ENCODE results near the gene CNTNAP2. TPM values are rescaled to one million over a fixed set of nuclear protein-coding genes. Genes with fewer than 3 reads are reported as not detected.

The CNTNAP2 gene
- total RNA-seq, 4 donors from 2014 or later: not detected

GRCh38 chr7:146826329-146826728, 709.7 kb downstream of the CNTNAP2 start:
- DNase-seq (no peak), ATAC-seq (no peak)
- in situ Hi-C loops (cut with MboI; ENCODE audit: low sequenced_read_pairs in 4 of 4): no loop called here
- Histone ChIP-seq H3K4me1 (no peaks in the 10 kb centered on the region), H3K36me3 (no peaks in the 10 kb centered on the region), H3K9me3 (no peaks in the 10 kb centered on the region), H3K27me3 (no peaks in the 10 kb centered on the region), H3K4me3 (no peak overlapping the region), H3K27ac (no peak overlapping the region)
- no peak for TF ChIP-seq POLR2A (IDR thresholded peaks at IDR 0.05)
- intact Hi-C loops (cut with DNase I; ENCODE audit: low total_unique reads): no loop called here

DNA sequence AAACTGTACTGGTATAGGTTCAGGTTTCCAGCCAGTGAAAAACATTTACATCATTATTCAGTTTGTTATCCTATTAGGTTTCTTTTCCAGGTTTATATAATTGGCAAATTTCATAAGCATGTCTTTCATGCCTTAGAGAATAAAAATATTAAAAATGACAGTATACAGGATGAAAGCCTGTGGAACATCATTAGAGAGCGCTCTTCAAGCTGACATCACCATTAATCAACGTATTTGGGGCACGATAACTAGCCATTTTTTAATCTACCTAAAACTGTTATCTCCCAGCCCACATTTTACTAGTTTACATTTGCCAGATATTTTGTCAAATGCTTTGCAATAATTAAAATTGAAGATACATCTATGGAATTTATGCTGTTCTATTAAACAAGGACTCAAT, 714.1 kb downstream of the CNTNAP2 start:
- H3K36me3 ChIP-seq: no peaks in the 10 kb centered on the region
- no peak overlapping the region for H3K4me3 ChIP-seq
- H3K9me3 ChIP-seq: no peaks in the 10 kb centered on the region
- H3K27ac ChIP-seq: no peak overlapping the region
- DNase-seq (no peak), ATAC-seq (no peak)
- H3K4me1 ChIP-seq: no peaks in the 10 kb centered on the region
- no peak for TF ChIP-seq POLR2A (IDR thresholded peaks at IDR 0.05)
- TF ChIP-seq, protein P1, sequence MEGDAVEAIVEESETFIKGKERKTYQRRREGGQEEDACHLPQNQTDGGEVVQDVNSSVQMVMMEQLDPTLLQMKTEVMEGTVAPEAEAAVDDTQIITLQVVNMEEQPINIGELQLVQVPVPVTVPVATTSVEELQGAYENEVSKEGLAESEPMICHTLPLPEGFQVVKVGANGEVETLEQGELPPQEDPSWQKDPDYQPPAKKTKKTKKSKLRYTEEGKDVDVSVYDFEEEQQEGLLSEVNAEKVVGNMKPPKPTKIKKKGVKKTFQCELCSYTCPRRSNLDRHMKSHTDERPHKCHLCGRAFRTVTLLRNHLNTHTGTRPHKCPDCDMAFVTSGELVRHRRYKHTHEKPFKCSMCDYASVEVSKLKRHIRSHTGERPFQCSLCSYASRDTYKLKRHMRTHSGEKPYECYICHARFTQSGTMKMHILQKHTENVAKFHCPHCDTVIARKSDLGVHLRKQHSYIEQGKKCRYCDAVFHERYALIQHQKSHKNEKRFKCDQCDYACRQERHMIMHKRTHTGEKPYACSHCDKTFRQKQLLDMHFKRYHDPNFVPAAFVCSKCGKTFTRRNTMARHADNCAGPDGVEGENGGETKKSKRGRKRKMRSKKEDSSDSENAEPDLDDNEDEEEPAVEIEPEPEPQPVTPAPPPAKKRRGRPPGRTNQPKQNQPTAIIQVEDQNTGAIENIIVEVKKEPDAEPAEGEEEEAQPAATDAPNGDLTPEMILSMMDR (IDR thresholded peaks at IDR 0.05 in 4 of 5, conservative IDR thresholded peaks at IDR 0.05 in 1 of 5): no peak
- intact Hi-C loops (cut with DNase I; ENCODE audit: low total_unique reads): no loop called here
- no peaks in the 10 kb centered on the region for H3K27me3 ChIP-seq
- in situ Hi-C loops (cut with MboI; ENCODE audit: low sequenced_read_pairs in 4 of 4): no loop called here

- intact Hi-C loops (cut with DNase I; ENCODE audit: low total_unique reads): no loop called here
- no peaks in the 10 kb centered on the region for H3K27me3 ChIP-seq
- no peaks in the 10 kb centered on the region for H3K36me3 ChIP-seq
- no peak for DNase-seq
- H3K4me3 ChIP-seq: no peak overlapping the region
- no peaks in the 10 kb centered on the region for H3K9me3 ChIP-seq
- no peak for TF ChIP-seq POLR2A (IDR thresholded peaks at IDR 0.05)
- TF ChIP-seq, protein P1 (IDR thresholded peaks at IDR 0.05 in 4 of 5, conservative IDR thresholded peaks at IDR 0.05 in 1 of 5): no peak
- in situ Hi-C loops (cut with MboI; ENCODE audit: low sequenced_read_pairs in 4 of 4): no loop called here
- no peak for ATAC-seq
- no peaks in the 10 kb centered on the region for H3K4me1 ChIP-seq
- no peak overlapping the region for H3K27ac ChIP-seq
Observed at GRCh38 chr7:146831875-146832274, 715.3 kb downstream of the CNTNAP2 start.

GRCh38 chr7:146844405-146844804, 727.8 kb downstream of the CNTNAP2 start:
- Histone ChIP-seq H3K9me3 (no peaks in the 10 kb centered on the region), H3K4me3 (no peak overlapping the region), H3K27me3 (no peaks in the 10 kb centered on the region), H3K36me3 (no peaks in the 10 kb centered on the region), H3K27ac (no peak overlapping the region), H3K4me1 (no peaks in the 10 kb centered on the region)
- intact Hi-C loops (cut with DNase I; ENCODE audit: low total_unique reads) (no loop called here), in situ Hi-C loops (cut with MboI; ENCODE audit: low sequenced_read_pairs in 4 of 4) (no loop called here)
- no peak for DNase-seq
- TF ChIP-seq POLR2A (IDR thresholded peaks at IDR 0.05): no peak
- TF ChIP-seq, protein P1 (IDR thresholded peaks at IDR 0.05 in 4 of 5, conservative IDR thresholded peaks at IDR 0.05 in 1 of 5): no peak
- no peak for ATAC-seq

DNA sequence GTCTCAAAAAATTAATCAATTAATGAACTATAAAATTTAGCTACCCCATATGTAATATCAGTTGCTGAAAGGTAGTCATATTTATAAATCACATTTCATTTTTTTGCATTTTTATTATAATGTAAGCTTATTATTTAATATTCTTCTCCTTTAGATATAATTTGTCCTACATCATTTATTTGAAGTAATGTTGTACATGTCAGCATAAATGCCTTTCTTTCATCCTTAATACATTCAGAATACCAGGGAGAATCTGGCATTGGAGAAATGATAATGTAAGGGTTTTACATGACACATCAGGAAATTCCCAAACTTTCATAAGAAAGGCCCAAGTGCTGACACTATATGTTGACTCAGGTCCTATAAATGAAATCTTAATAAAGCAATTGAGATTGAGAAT, 742.1 kb downstream of the CNTNAP2 start:
- no peak for ATAC-seq
- no peak overlapping the region for H3K4me3 ChIP-seq
- in situ Hi-C loops (cut with MboI; ENCODE audit: low sequenced_read_pairs in 4 of 4): no loop called here
- intact Hi-C loops (cut with DNase I; ENCODE audit: low total_unique reads): no loop called here
- no peaks in the 10 kb centered on the region for H3K27me3 ChIP-seq
- no peak for DNase-seq
- TF ChIP-seq POLR2A (IDR thresholded peaks at IDR 0.05): no peak
- TF ChIP-seq, protein P1 (IDR thresholded peaks at IDR 0.05 in 4 of 5, conservative IDR thresholded peaks at IDR 0.05 in 1 of 5): no peak
- H3K9me3 ChIP-seq: no peaks in the 10 kb centered on the region
- H3K4me1 ChIP-seq: no peaks in the 10 kb centered on the region
- no peaks in the 10 kb centered on the region for H3K36me3 ChIP-seq
- H3K27ac ChIP-seq: no peak overlapping the region

Data from gastrocnemius medialis (tissue), 4 donors.